Loucy (cell line): ENCODE measurements around the gene ADAMTS14.

ENCODE experiments used
- CTCF ChIP-seq: fragments of 200-600 bp; sonication (generic); conservative IDR thresholded peaks from 2 replicates; pipeline ENCODE4 v1.5.1; 2014; ENCODE audit warnings: mild to moderate bottlenecking, antibody characterized with exemption, low read length
- EZH2phosphoT487 ChIP-seq: fragments of 200-600 bp; IDR thresholded peaks from 2 replicates; pipeline ENCODE4 v1.6.1; 2018; ENCODE audit warnings: antibody characterized with exemption, mild to moderate bottlenecking, moderate library complexity, borderline replicate concordance

- TF ChIP-seq CTCF (no peak), EZH2phosphoT487 (no peak)
Measured at GRCh38 chr10:70622541-70622940, 49.8 kb upstream of the ADAMTS14 start.
